GM19193 (cell line): ENCODE results near the gene VPS37B.
A peak's percentile ranks its signal among the peaks of the same experiment; 100 is the strongest.

Experiments used
- POLR2A ChIP-seq: IDR thresholded peaks from 4 replicates; pipeline ENCODE4 v1.6.1; 2011; ENCODE audit not compliant: insufficient read depth, insufficient read length; ENCODE audit errors: extremely low read depth

The VPS37B gene

DNA sequence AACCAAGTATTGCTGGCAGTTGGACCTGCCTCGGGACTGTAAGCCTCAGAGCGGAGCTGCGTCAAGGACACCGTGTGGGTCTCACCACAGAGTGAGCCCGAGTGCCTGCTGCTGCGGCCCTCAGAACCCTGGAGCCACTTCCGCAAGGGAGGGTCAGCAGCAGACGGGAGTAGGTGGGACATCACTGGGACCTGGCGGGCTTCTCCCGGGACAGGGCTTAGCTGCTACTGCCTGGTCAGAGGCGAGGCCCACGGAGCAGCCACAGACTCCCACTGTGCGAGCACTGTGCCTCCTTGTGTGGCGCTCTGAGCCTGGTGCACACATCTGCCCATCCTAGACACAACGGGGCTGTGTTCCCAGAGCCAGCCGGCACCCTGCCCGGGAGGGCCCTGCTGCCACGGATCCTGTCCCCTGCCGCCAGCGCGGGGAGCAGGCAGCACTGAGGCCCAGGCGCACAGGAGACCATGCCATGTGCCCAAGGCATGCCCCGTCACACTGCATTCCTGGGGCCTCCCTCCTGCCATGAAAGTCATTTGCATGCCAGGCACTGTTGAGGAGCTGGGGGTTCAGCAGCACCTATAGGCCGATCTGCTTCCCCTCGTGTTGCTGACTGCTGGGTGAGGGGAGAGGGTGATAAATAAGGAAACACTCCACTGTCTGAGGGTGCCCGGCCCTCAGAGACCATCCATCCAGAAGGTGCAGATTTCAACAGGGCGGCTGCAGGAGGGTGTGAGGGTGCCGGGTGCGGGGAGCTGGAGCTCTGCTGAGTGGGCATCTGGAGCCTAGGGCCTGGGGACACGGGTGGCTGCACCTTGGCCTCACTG, 50.7 kb downstream of the VPS37B start:
- TF ChIP-seq POLR2A: no peak

DNA sequence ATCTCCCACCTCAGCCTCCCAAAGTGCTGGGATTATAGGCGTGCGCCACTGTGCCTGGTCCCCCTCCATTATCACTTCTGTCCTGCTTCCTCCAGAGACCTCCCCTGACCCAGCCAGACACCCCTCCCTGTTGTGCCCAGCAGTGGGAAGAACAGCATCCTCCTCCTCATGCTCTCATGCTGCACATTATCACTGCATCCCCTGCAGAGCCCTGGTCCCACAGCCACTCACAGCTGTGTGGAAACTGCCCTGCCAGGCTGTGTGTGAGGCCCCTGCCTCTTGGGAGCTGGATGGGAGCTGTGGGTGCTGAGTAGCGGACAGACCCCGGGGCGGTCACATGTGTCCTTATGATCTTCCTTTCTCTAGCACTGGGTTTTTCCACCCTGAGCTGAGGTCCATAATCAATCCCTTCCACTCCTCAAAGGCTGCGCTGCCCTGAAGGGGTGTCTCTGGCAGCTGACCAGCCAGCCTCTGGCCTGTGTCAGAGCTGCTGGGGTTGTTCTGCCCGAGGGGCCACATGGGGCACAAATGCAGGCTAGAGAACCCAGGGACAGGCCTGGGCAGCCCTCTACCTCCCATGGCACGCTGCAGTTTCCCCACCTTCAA, 51.5 kb downstream of the VPS37B start:
- TF ChIP-seq POLR2A: no peak

DNA sequence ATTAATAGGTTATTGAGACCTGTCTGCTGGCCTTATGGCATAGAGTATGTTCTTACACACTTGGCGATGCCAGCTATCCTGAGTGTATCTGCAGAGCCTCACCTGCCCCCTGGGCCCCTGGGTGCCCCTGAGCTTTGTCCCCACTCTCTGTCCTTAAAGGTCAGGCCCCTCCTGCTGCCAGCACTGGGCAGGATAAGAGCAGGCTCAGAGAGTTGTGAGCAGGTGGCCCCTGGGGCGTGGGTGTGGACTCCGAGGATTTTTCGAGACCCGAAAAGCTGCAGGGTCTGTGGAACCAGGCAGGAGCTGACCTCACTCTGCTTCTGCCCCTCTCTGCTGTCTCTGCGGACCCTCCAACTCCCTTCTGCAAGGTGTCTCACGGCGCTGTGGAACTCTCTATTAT, 52.5 kb downstream of the VPS37B start:
- no peak for TF ChIP-seq POLR2A

DNA sequence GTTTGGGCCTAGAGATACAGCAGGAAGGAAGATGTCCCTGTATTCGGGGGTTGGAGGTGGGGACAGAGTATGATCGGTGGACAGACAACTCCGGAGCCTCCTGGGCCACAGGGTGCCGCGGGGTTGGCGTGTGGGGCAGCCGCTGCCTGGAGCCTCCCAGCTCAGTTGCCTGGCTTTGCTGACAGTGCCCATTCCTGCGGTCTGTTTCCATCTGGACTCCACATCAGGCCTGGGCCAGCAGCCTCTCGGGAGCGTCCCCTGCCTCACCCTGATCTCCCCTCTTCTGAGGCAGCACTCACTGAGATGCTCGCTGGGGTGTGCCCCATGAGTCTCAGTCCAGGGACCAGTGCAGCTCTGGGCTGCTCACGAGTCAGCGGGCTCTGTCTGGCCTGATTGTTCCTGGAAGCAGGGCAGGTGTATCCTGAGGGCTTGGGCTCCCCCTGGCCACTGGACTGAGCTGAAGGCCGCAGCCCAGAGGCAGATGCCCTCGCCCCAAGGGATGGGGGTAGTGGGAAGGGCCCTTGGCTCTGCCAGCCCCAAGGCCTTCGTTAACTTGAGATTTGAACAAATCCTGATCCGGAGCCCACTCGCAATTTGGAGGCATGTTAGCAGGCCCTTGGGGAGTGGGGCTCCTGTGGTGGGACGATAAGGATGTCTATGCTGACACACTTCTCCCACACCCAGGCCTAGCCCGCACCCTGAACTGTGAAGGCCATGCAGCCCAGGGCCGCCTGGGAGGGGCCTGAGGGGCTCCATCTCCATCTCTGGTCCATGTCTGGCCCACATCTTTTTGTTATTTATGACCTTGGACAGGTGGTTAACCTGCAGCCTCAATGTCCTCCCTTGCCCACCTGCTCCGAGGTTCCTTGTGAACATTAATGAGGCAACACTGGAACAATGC, 53.2 kb downstream of the VPS37B start:
- no peak for TF ChIP-seq POLR2A

DNA sequence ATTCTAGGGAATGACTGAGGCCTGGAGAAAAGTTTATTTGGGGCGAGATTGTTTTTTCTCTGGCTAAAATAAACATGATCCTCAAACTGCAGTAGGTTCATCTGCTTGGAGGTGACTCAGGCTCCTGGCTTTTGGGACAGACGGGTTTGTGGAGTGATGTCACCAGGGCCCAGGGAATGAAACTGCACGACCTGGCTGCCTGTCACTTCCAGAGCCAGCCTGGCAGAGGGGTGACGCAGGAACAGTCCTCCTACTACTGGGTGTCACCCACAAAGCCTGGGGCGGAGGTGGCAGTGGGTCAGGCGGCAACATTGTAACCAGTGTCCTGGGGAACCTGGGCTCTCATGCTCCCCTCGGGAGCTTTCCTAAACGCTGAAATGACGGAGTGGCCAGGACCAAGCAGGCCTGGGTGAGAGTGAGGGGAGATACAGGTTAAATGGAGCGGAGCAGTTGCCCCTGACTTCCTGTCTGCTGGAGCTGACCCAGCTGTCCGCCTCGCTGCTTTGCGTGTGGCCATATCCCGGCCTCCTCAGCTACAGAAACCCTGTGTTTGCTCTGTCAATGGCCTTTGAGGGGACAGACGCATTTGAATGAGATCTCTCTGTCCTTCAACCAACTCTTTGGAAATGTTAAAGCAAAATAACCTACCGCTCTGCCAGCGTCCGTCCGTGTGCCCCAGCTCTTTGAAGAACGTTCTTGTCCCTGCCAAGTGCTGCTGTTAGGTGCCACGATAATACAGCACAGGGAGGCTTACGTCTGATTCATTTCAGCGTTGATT, 54.2 kb downstream of the VPS37B start:
- no peak for TF ChIP-seq POLR2A

DNA sequence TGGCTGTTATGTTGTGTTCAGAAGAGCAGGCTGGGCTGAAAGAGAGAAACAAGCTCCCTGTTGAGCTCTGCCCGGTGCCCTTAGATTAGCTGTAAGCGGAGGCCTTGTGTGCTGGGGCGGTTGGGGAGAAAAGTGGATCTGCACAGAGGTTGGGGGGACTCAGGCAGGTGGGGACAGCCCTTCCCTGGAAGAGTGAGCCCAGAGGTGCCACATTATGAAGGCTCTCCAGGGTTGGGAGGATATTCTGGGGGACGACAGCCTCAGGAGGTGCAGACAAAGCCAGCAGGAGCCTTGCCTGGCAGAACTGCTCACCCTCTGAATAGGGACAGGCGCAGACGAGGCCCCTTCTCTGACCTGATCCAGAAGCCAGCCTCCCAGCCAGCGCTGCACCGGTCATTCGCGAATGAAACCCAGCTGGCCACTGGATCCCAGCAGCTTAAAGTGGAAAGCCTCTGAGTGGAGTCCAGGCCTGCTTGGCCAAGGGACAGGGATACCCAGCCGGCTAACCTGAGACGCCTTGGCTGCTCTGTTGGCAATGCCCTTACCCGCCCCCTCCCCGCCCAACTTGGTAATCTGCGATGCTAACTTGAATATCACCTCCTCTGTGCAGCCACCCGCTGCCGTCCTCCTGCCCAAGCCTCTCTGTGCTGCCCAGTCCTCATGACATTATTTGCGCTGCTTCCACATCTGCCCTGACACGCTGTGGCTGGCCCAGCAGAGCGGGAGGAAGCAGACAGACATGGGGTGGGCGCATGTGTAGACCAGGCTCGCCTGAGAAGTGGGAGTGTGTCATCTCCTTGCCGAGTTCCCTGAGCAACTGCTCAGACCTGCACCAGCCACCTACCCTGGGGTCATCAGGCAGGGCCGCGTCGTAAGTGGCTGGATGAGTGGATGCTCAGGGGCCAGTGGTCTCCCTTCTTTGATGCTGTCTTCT, 55.1 kb downstream of the VPS37B start:
- no peak for TF ChIP-seq POLR2A

DNA sequence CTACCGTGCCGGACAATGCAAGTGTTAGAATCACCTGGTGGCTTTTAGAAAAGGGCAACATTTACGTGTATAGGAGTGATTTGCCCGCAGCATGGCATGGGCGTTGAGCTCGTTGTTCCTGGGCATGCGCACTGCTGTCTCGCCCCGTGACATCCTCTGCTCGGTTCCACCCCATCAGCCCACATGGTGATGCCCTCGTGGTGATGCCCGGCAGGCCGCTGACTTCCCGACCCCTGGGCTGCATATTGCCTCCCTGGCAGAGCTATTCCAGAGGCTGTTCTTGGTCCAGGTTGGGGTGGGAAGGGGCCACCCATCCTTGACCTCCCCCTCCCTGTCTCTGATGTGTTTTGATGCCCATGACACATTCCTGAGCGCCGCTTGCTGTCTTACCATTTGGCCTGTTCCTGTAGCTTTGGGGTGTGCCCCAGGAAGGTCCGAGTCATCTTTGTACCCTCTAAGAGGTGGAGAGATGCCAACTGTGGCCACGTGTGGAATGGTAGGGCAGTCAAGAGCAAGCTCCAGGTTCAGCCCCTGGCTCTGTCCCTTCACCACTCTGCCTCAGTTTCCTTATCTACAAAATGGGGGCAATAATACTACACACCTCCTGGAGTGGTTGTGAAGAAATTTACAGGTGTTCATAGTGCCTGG, 55.9 kb downstream of the VPS37B start:
- TF ChIP-seq POLR2A: no peak

DNA sequence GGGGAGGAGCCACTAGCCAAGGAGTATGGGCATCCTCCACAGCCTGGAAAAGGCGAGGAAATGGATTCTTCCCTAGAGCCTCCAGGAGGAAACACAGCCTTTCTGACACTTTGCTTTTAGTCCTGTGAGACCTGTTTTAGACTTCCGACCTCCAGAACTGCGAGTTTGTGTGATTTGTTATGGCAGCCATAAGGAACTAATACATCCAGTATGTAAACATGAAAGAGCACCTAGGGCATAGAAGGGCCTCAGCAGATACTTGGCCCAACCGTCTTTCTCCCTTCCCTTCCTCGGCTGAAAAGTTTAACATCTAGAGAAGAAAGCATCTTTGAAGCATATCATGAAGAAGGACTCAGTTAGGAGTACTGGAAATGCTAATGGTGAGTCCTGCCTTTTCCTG, 57.1 kb downstream of the VPS37B start:
- no peak for TF ChIP-seq POLR2A

DNA sequence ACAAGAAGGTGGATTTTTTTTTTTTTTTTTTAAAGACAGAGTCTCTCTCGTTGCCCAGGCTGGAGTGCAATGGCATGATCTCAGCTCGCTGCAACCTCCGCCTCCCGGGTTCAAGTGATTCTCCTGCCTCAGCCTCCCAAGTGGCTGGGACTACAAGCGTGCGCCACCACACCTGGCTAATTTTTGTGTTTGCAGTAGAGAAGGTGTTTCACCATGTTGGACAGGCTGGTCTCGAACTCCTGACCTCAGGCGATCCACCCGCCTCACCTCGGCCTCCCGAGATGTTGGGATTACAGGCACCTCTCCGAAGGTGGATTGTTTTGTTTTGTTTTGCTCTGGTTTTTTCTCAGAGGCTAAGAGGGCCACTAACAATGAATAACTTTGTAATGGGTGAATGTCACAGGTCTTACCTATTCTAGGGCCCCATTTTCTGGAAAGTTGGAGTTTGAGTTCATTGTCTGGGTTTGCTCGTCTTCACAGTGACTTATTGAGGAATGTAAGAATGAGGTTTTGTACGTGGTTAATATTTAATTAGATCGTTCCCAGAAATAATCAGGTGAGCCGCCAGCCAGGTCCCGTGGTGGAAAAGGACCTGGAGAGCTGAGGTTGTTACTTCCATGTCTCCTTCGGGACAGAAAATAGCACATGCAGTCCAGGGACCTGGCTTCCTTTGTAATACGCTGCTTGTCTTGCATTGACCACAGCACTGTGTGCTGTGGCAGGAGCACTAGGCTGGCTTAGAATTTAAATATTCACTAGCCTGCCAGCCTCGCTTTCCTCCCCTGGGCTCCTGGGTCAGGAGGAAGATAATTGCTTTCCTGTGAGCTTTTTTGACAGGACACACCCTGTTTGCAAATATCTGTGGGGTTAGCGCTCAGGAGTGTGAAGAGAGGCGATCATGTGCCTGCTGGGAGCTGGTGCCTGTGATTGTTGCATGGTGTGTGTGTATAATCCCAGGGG, 58.3 kb downstream of the VPS37B start:
- TF ChIP-seq POLR2A: no peak

DNA sequence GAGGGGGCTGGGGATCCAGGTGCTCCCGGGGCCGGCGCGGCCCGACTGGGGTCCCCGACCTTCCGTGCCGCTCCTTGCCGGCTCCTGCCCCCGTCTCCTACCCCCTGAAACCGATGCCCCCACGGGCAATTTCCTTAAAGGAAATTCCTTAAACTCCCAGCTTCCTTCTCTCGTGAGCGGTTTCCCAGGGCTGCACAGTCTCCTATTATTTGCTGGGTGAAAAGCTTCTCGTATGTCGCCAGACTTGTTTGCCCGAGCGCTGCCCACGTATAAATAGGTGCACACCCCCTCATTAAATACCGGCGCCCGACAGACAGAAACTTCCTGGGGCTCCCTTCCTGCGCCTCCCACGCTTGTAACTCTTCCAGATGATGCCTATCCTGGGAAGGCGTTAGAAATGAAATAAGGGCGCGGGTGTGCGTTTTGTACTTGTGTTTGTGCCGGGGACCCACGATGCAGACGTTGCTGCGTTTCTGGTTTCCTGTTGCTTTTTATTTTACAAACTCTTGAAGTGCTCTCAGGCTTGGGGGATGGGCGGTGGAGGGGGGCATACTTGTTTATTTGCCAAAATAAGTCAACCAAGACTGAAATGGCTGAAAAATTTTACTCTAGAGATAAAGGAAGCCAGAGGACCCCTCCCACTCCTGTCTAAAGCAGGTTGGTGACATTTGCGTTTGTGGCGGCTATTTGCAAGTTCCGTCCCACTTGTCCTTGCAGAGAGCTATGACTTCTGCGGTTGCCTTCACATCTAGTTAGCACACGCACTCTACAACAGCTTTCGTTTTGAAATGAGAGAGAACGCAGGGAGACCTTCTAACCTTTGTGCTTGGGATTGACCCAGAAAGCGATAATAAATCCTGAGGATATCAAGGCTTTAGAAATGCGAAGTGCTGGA, 59.6 kb downstream of the VPS37B start:
- peak; percentile 13 for TF ChIP-seq POLR2A

DNA sequence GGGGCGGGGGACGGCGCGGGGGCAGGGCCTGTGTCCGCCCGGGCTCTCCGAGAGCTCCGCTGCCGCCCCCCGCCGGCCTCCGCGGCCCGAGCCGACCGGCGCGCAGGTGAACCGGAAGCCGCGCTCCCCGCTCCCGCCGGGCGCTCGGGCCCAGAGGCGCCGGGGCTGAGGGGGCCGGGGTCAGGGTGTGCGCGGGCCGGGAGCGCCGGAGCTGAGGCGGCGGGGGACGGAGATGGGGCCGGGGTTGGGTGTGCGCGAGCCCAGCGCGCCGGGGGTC, 60.2 kb downstream of the VPS37B start:
- no peak for TF ChIP-seq POLR2A
